K562 (cell line): ENCODE results near the gene POLD4. TPM values are rescaled to one million over a fixed set of nuclear protein-coding genes. Genes with fewer than 3 reads are reported as not detected.
A peak's percentile ranks its signal among the peaks of the same experiment; 100 is the strongest.

Source experiments
- BHLHE40 ChIP-seq: IDR thresholded peaks from 2 replicates; pipeline ENCODE4 v1.6.1; 2011; ENCODE audit warnings: low read length, improper control_type of control experiment
- BRF1 ChIP-seq: IDR thresholded peaks from 3 replicates; pipeline ENCODE4 v1.6.1; 2011; ENCODE audit warnings: borderline replicate concordance, mild to moderate bottlenecking; ENCODE audit not compliant: insufficient read length; ENCODE audit errors: extremely low read depth
- CHD1 ChIP-seq: fragments of 200-600 bp; sonication (generic); IDR thresholded peaks from one replicate; pipeline ENCODE4 v1.6.1; 2012; ENCODE audit warnings: mild to moderate bottlenecking, moderate library complexity, low read length, inconsistent platforms
- HES1 ChIP-seq: fragments of 450-650 bp; IDR thresholded peaks from 2 replicates; pipeline ENCODE4 v1.6.1; 2016; ENCODE audit warnings: low read depth, mild to moderate bottlenecking, moderate library complexity
- HNRNPUL1 ChIP-seq: fragments of 200-400 bp; formaldehyde crosslinking; IDR thresholded peaks from 2 replicates; pipeline ENCODE4 v1.6.1; 2017; ENCODE audit warnings: low read length
- NFE2L1 ChIP-seq: fragments of 450-650 bp; IDR thresholded peaks from 2 replicates; pipeline ENCODE4 v1.6.1; 2016; ENCODE audit warnings: missing genetic modification characterization, low read depth, mild to moderate bottlenecking, missing compliant biosample characterization, moderate library complexity, borderline replicate concordance
- OTX1 ChIP-seq: fragments of 450-650 bp; formaldehyde crosslinking; IDR thresholded peaks from 2 replicates; pipeline ENCODE4 v1.4.0; 2022; ENCODE audit warnings: mild to moderate bottlenecking
- PRPF4 ChIP-seq: fragments of 200-400 bp; formaldehyde crosslinking; IDR thresholded peaks from one replicate; pipeline ENCODE4 v1.6.1; 2017; ENCODE audit warnings: low read length, low read depth, mild to moderate bottlenecking; ENCODE audit not compliant: insufficient read depth, poor library complexity, severe bottlenecking
- RBM34 ChIP-seq: fragments of 200-400 bp; formaldehyde crosslinking; IDR thresholded peaks from 2 replicates; pipeline ENCODE4 v1.6.1; 2018; ENCODE audit warnings: low read length, borderline replicate concordance; ENCODE audit not compliant: insufficient read depth
- STAT5A ChIP-seq: IDR thresholded peaks from 2 replicates; pipeline ENCODE4 v1.6.1; 2012; ENCODE audit warnings: low read length, inconsistent platforms, borderline replicate concordance
- XRCC5 ChIP-seq: fragments of 200-400 bp; formaldehyde crosslinking; IDR thresholded peaks from 2 replicates; pipeline ENCODE4 v1.6.1; 2017; ENCODE audit warnings: low read depth, mild to moderate bottlenecking, low read length
- ZBTB49 ChIP-seq: sonication (generic); formaldehyde crosslinking; IDR thresholded peaks from 2 replicates; pipeline ENCODE4 v1.8.0; 2022; ENCODE audit warnings: missing genetic modification reagents, mild to moderate bottlenecking, borderline replicate concordance
- ZBTB9 ChIP-seq: fragments of 450-650 bp; formaldehyde crosslinking; IDR thresholded peaks from 2 replicates; pipeline ENCODE4 v1.4.0; 2020; ENCODE audit warnings: mild to moderate bottlenecking, moderate library complexity
- ZNF518B ChIP-seq: fragments of 250-450 bp; sonication (Bioruptor Pico); IDR thresholded peaks from 2 replicates; pipeline ENCODE4 v1.5.0; 2021; ENCODE audit warnings: mild to moderate bottlenecking, moderate library complexity
- polyA plus RNA-seq, 8 experiments: library from polyadenylated mRNA; depleted of rRNA in 4 of 8; stranded (reverse) in 5 of 8; unstranded in 3 of 8; fragments of >200 nt; fragmentation: Nextera tagmentation in 2 of 8; fragmentation: Illumina TruSeq in 1 of 8; extraction: Ambion mirVana in 2 of 8; extraction: Trizol in 1 of 8; gene quantifications; 2 replicates each; pipeline versions ENCODE4 v1.2.1 to v1.2.3, GENCODE V29; 2011 to 2014; ENCODE audit warnings: inconsistent platforms in 1 of 8, missing spikeins in 1 of 8
- total RNA-seq, 7 experiments: library from RNA; depleted of rRNA in 6 of 7; stranded (reverse); fragments of >200 nt in 6 of 7; fragmentation: Illumina TruSeq in 2 of 7; extraction: Trizol in 2 of 7; gene quantifications; 2 replicates each; pipeline versions ENCODE4 v1.2.1 to v1.2.3, GENCODE V29; 2011 to 2021; ENCODE audit warnings: low replicate concordance in 1 of 7

POLD4 gene
- total and polyA plus RNA-seq, 9 of the 15 experiments (the other 6 are each of a cell fraction or from before 2014, with no cell fraction given) = 5.8 to 64.5 (median 18.3) TPM

GRCh38 chr11:67401495-67402191, 48.3 kb upstream of the POLD4 start, which contains the start of gene PPP1CA (continued):
- no peak for TF ChIP-seq ZNF518B (CRISPR knock-in tag)
- no peak for TF ChIP-seq HNRNPUL1
- TF ChIP-seq PRPF4 = no peak
- TF ChIP-seq BHLHE40 = no peak
- TF ChIP-seq HES1 = no peak
- TF ChIP-seq STAT5A = no peak
- peak; percentile 52; the same call in 1 of the 2 replicates for TF ChIP-seq ZBTB9
- no peak for TF ChIP-seq CHD1
- no peak for TF ChIP-seq ZBTB49 (CRISPR knock-in tag)
- TF ChIP-seq OTX1 (CRISPR knock-in tag) = no peak
- no peak; the same call in 1 of the 2 replicates for TF ChIP-seq XRCC5
- no peak for TF ChIP-seq NFE2L1 (tag)
- no peak for TF ChIP-seq RBM34
- TF ChIP-seq BRF1 = no peak
